CD4-positive, alpha-beta T cell treated with Interleukin-12 subunit alpha and Interleukin-12 subunit beta, for 1 hour (primary cell): Measurements from ENCODE around the gene SLC38A8.

ENCODE experiments used
- DNase-seq: peaks from one replicate; pipeline ENCODE4 v3.0.0-alpha.2; 2020

SLC38A8 gene

DNA sequence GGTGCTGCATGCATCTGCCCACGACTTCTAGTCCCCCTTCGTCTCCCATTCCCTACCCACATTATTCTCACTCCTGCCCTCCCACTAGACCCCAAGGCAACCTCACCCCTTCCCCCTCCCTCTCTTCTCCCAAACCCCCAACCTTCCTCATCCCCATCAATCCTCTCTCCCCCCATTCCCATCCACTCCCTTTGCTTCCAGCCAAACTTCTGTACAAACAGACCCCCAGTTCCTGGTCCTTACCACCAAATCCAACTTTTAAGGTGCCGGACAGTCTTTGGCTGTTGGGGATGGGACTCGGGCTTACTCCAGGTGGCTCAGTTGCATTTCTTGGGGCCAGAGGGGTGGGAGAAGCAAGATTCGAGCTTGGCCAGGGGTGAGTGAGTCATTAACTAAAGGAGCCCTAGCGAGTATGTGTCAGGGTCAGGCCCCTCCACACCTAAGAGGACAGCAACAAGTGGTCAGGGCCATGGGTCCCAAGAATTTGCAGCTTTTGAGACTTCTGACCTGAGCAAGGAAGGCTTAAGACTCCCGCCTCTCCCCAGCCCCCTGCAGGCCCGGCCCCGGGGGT is at the start of gene SLC38A8:
Gene SLC38A8 (minus strand): TSS at position 488 of the 571 bp plus-strand sequence. CDS start 638 bp downstream, outside the sequence.
- DNase-seq, result no peak

DNA sequence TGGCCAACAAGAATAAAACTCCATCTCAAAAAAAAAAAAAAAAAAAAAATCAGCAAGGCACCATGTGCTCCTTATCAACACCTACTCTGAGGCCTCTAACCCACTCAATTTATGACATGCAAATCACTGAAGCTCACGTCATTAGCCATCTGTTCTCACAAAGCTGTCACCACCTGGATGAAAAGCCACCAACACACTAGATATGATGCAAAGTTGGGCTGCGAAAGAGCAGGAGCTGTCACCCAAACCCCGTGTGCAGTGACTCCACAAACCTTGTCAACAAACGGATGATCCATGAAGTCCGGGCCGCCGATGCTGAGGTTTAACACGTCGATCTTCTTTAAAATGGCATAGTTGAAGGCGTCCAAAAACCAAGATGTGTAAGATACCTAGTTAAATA is 48.9 kb upstream of the SLC38A8 start:
- no peak for DNase-seq

DNA sequence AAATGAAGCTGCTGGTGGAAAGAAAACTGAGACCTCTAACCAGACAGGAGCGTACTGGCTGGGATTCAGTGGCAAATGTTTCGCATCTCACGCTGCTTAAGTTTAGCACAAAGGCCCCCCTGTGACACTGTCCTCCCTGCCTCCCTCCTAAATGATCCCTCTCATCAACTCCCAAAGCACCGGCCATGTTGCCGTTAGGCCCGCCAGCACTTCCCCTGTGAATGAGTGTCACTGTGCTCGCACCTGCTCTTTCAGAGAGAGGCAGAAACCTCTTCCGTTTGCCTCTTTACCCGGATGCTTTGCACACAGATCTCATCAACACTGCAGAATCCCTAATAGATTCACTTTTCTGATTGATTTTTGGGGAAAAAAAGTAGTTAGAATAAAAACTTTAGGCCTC is 47.6 kb upstream of the SLC38A8 start:
- DNase-seq, result no peak

DNA sequence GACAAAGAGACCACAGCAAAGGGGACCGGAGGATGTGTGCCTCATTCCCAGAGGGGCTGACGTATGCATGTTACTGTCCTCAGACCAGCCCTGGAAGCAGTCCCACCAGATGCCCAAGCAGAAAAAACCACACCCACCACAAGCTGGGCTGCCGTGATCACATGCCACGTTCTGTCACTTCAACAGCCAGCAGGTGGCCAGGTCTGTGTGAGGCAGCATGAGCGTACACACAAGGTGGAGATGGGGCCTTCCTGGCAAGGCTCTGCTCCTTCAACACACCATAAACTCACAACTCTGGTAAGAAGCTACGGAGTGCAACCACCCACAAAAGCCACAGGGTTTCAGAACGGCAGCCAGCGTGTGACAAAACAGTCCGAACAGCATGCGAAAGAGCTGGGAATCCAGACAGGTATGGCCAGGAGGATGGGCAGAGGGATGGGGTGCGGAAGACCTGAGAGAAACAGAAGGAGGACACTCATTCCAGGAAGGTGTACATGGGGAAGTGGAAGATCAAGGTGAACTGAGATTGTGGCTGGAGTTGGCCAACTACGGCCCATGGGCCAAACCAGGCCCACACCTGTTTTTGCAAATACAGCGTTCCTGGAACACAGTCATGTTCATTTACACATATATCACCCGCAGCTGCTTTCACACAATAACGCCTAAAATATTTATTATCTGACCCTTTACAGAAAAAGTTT is 46.2 kb upstream of the SLC38A8 start:
- DNase-seq, result peak; percentile 45

DNA sequence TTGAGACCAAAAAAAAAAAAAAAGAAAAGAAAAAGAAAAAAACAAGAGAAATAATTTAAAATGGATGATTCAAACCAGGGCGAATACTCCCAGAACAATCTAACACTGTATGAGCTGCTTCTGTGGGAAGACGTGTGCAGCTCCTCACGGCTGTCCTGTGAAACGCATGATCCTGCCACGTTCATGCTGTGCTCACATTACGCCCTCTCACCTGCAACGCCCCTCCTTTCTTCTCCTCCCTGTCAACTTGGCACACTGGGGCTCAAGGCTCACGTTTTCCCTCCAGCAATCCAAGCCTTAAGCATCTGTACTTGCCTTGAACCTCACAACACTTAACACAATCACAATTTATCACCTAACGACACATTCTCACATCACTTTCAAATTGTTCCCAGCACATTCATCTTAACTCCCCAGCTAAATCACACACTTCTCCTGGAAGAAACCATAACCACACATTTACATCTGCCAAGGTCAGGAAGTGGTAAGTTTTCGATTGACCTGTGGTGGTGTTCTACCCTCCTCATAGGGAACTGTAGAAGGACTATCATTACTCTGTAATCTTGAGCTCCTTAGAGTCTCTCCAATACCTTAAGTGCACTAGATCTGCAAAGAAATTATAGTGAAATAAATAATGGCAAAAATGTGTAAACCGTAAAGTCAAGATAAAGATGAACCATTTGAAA is 45.0 kb upstream of the SLC38A8 start:
- no peak for DNase-seq

DNA sequence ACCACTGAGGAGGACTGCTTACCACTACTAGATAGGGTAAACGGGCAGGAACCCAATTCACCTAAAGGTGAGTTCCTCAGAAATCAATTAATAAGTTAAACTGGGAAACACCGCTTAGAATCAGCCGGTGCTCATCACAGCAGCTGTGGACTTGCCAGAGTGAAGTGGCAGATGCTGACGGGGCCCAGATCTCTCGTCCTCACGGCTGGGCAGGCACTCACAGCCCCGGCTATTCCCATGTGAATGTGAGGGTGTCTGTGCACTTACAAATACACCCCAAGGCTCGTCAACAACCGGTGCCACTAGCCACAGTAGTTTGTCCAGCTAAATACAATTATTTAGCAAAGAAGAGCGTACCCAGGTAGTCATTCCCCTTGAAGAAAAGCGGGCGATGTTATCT is 44.4 kb upstream of the SLC38A8 start:
- no peak for DNase-seq

DNA sequence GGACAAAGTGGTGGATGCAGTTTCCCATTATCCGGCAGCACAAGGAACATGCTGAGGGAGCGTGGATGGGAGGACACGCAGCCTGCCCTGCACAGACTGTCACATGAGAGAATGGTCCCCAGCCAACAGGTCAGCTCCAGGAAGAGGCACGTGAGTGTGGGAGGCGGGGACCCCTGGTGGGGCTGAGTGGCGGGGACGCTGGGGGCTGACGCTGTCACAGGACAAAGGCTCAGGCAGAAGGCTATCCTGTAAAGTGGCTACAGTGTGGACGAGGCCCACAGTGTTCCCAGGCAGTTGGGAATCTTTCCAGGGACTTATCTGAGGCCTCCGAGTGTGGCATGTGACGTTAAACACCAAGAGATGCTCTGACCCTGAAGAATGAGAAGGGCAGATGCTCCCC is 43.7 kb upstream of the SLC38A8 start:
- no peak for DNase-seq

DNA sequence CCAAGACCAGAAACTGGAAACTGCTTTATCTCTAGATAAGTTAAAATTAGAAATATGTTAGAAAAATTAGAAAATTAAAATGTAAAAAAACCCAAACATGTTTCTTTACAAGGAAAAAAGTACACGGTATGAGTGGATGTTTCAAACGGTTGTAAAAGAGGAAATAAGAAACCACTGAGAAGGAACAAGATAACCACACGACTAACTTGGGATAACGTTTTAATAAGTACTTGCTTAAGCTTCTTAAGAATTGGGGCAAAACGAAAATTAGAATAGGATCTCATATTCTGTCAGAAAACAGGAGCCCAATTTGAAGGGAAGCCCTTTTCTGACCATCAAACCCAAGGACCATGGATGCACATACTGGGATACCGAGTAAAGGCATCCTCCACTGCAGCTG is 43.2 kb upstream of the SLC38A8 start:
- no peak for DNase-seq

DNA sequence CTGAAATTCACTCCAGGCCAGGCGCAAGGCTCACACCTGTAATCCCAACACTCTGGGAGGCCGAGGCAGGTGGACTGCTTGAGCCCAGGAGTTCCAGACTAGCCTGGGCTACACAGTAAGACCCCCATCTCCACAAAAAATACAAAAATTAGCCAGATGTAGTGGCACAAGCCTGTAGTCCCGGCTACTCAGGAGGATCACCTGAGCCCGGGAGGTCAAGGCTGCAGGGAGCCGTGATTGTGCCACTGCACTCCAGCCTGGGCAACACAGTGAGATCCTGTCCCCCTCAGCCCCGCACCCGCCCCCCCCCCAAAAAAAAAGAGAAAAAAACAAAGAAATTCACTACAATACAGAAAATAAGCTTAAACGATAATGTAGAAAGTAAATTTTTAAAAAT is 42.7 kb upstream of the SLC38A8 start:
- no peak for DNase-seq

DNA sequence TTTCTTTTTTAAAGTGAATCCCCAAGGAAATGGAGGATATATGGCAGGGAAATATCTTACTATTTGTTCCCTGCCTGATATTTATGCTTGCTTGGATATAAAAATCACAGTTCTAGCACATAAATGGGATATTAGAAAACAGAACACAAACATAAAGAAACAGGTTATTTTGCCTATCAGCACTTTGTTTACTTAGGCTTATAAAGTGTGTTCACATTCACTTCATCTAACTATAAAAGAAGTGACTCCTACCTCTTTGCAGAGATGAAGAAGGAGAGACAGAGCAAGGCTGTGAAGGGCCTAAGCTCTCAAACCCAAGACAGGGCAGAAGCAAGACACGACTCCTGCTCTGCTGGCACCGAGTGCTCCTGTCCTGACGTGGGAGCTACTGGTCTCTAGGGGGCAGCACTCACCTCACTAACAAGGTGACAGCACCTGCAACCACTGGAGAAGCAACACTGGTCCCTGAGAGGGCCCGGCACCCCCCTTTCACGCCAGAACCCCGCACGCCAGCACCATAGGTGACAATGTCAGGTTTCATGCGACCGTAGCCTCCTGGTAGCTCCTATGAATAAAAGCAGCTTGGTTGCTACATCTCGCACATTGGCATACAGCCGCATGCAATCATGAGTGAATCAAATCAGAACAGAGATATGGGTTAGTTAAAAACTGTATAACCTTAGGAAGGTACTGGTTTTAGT is 42.1 kb upstream of the SLC38A8 start:
- DNase-seq, result peak; percentile 75

DNA sequence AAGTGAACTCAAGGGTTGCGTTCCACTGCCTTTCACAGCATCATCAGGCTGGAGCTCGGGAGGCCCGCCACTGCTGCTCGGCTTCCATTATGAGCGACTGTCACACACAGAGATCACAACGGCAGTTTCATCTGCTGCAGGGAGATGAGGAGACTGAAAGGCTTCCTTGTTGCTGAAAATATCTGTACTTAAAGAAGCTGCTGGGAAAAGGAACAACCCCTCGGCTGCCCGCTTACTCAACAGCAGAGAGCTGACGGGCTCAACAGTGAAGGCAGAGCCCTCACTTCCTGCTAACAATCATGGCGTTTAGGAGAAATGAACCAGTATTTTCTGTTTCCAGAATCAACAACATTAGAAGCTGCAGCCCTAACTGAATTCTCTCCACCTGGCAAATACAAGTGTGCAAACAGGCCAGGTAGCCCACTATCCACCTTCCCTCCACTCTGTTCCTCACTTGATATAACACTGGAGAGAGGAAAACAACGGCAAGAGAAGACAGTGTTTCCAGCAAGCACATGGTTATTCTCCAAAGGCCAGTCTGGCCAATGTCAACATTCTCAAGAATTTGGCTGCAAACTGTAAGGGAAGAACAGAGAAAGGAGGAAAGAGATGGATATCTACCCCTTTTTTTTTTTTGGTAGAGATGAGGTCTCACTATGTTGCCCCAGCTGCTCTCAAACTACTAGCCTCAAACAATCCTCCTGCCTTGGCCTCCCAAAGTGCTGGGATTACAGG is 40.4 kb upstream of the SLC38A8 start:
- no peak for DNase-seq

DNA sequence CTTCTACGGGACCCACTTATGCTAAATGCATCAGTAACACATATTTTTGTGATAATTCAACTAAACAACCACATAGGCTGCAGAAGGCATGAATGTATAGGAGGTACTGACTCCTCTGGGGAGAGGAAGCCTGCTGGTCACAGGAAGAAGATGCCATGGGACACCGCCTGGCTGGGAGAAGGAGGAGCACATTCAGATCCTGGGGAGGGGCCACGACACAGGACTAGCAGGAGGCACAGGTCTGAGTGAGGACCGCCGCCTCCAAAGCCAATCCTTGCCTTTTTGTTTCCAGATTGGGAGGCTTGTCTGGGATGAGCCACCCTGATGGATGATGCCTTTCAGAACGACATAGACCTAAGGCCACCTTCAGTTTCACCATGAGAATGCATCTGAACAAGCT is 39.5 kb upstream of the SLC38A8 start:
- no peak for DNase-seq

DNA sequence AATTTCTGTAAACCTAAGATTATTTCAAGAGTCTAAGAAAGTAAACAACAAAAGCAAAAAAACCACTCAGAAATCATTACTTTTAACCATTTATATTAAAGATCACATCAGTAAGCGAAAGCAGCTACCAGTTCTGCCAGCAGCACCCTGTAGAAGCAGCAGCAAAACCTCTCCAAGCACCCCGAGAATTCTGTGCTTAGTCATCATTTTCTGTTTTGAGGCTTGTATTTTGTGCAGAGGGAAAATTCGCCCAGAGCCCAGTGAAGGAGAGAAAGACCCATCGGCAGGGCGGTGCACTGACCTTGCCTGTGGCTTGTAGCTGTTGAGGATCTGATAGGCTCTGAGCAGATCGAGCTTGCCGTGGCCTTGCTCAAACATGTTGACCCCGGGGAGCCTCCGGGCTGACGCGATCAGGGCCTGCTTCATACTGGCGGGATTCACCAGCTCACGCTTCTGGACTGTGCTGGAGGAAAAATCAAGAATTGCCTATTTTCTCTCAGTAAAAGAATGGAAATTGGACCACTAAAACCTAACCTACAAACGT is 38.9 kb upstream of the SLC38A8 start:
- no peak for DNase-seq

DNA sequence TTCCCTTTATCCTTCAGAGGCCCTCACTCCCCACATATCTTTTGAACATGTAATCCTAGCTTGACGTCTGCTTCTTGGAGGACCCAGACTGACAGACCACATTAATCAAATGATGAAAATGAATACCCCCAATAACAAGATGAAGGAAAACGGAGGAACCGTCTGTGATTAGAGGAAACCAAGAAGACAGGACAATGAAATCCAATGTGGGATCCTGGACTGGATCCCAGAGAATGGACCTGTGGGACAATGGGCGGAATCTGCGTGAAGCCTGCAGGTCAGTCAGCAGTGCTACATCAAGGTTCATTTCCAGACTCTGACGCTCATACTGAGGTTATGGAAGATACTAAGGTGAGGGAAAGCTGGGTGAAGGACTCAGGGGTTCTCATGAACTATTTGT is 38.2 kb upstream of the SLC38A8 start:
- DNase-seq, result no peak

DNA sequence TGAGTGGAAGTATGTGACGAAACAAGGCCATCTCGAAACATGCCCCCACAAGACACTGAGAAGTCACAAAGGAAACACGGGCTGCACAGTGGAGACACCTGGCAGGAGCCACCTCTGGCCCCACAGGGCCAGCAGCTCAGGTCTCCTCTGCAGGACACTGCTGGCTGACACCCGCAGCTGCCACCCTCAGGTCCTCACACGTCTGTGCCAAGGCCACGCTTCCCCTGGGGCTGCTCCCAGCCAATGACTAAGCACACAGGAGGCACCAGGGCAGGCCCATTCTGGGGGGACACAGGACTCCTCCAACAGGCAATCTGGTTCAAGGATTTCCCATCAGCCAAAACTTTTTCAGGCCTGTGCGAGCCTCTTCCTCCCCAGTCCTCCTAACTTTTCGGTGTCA is 37.8 kb upstream of the SLC38A8 start:
- no peak for DNase-seq

DNA sequence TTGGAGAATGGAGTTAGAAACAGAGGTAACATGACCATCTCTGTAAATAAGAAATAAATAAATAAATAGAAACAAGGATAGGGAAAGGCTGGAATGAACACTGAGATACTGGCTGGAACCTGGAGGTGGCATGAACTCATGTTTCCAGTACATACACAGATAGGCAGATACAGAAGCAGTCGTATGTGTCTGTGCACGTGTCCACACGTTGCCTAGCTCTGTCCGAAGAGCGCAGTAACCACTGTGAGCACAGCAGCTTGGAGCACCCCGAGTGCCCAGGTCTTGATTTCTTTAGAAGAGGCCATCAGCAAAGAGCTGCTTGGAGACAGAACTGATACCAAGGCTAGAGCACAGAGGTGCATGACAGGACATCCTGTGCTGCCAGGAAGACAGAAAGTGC is 37.1 kb upstream of the SLC38A8 start:
- DNase-seq, result no peak

DNA sequence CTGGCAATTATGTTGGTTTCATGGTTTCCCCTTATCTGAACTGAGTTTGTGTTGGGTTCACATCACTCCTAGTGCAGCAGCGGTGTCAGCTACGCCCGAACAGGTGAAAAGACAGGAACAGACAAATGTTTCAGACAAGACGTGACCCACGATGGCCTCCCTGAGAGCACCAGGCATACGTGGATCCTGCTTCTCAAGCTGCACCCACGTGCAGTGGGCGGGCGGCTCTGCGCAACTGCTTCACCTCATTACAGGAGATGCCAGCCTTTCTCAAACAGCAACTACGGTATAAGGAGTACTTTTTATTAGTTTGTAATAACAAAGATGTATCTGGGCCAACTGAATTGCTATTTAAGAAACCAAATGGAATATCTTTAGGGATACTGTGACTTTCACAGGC is 32.8 kb upstream of the SLC38A8 start:
- no peak for DNase-seq

DNA sequence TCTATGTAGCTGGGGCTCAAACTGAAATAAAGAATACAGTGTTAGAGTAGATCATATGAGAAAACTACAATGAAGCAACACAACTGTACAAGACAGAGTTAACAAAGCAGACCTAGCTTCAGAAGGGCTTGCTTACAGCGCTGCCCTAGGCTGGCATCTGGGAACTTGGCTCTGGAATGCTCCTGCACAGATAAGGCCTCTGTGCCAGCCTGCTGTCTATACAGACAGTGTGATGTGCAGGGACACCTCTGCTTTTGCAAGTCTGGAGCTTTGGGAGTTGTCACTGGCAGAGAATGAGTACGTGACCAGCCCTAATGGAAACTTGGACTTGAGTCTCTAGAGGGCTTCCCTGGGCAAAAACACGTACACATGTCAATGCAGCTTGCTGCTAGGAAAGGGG is 32.1 kb upstream of the SLC38A8 start:
- no peak for DNase-seq

DNA sequence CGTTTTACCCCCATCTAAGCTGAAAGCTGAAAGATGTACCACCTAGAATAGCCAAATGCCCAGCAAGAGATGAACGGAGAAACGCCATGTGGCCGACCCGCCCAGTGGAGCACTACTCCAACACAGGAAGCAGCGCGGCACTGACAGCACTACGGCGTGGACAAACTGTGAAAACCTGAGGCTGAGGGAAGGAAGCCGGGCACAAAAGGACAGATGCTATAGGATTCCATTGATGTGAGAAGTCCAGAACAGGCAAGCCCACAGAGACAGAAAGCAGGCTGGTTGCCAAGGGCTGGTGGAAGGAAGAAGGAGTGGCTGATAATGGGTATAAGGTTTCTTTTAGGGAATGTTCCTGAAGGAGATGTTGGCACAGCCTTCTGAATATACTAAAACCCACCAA is 29.4 kb upstream of the SLC38A8 start:
- DNase-seq, result no peak

DNA sequence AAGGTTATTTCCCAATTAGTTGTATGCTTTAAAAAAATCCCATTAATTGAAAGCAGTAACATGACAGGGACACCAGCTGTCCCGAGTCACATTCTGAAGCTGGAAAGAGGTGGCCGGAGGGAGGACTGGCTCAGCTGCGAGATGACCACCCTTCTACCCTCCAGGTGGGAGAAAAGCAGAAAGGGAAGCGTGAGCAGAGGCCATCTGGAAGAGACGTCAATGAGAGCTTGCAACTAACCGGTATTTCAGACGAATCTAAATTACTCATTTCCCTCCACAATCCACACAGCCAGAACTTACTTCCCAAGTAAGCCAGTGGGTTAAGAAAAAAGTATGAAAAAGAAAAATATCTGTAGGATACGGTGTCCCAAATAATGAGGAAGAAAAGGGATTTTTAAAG is 28.5 kb upstream of the SLC38A8 start:
- DNase-seq, result no peak

DNA sequence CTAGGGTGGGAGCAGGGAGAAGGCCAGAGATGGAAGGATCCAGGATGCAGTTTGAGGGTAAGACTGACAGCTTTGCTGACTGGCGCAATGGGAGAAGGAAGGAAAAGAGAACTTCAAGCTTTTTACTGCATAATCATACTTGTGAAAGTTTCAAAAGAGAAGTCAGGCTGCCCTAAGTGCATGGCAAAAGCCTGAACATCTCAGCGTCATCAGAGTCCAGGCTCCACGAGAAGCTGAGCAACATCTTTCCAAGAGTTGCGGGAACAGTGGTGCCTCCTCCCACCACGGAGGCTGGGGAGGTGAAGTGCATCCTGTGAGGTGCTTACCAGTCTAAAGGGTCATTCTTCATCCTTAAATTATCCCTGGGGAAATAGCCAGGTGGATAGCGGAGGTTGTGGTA is 26.9 kb upstream of the SLC38A8 start:
- no peak for DNase-seq

DNA sequence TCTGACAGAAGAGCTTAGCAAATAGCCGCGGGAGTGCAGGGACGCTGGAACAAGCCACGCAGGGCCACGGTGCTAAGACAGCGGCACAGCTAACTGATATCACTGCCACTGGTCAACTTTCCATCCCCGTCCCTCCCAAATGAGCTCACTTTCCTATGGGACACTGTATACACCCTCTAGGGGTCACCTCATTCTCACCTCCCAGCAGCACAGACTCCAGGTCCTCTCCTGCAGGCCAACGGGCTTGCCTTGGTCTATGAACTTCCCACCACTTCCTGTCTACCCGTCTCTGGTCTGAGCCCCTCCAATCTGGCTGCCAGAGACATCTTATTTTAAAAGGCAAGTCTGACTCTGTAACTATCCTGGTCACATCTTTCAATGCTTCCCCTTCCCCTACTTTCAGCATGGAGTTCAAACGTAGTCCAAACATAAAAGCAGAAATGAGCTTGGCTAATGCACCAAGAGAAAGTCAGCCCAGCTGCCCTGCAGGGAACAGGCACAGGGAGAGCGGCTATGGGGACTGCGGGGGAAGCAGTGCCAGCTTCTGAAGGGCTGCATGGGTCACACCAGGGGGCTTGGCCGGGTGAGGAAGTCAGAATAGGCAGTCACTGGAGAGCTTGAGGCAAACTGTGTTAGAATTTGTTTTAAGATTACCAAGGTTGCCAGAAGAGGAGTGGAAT is 26.3 kb upstream of the SLC38A8 start:
- no peak for DNase-seq
